ENCODE measurements around the gene CMBL. TPM values are rescaled to one million over a fixed set of nuclear protein-coding genes. Genes with fewer than 3 reads are reported as not detected.

Gene CMBL
- total RNA-seq, 1 donor from 2014 or later = 21.7 TPM

- intact Hi-C loops (cut with DNase I) = no loop called here
- TF ChIP-seq CTCF (IDR thresholded peaks at IDR 0.05) = no peak
- Histone ChIP-seq H3K4me3 (no peak overlapping the region), H3K4me1 (no peaks in the 10 kb centered on the region), H3K36me3 (peaks cover 87% of the 10 kb centered on the region), H3K27me3 (ENCODE audit: low read depth) (no peaks in the 10 kb centered on the region), H3K27ac (no peak overlapping the region), H3K9me3 (no peaks in the 10 kb centered on the region)
- DNase-seq (no peak), ATAC-seq (no peak)
Observed at GRCh38 chr5:10262121-10262774, 45.5 kb downstream of the CMBL start.

DNA sequence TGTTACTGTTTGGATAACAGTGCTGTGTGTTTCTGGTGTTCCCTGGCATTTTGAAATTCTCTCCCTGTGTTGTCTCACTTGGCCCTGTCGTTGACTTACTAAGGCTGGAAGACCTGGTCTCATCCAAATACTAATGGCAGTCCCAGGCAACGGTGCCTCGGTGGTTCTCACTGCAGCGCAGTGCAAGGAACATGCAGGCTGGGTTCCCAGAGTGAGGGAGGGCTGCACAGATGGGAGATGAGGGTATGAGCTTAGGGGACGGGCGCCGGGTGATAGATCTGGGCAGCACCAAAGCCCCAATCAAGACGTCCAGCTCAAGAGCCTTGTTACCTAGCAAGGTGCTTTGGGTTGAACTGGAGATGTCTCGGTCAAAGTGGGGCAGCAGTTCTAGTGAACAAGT is 46.6 kb downstream of the CMBL start:
- intact Hi-C loops (cut with DNase I) = no loop called here
- Histone ChIP-seq H3K27ac (no peak overlapping the region), H3K4me1 (no peaks in the 10 kb centered on the region), H3K27me3 (ENCODE audit: low read depth) (no peaks in the 10 kb centered on the region), H3K4me3 (no peak overlapping the region), H3K36me3 (peaks cover 99% of the 10 kb centered on the region), H3K9me3 (no peaks in the 10 kb centered on the region)
- ATAC-seq = no peak
- no peak for DNase-seq
- no peak for TF ChIP-seq CTCF (IDR thresholded peaks at IDR 0.05)

DNA sequence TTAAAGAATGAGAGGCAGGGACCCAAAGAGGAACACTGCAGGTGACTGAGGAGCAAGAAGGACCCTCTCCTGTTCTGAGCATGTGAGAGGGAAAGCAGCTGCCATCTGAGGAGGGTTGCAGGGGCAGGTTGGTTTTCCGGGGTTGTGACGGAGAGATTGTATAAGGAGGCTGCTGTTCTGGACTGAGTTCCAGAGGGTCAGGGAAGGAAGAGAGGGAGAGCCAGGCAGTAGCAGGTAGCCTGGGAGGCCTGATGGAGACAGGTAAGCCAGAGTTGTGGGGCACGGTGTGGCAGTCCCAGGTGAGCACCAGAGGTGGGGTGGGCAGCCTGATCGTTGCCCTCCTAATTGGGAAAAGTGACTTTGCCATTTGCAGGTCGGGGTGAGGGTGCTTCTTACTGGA is 47.8 kb downstream of the CMBL start:
- H3K4me3 ChIP-seq = no peak overlapping the region
- H3K4me1 ChIP-seq = no peaks in the 10 kb centered on the region
- ATAC-seq (no peak), DNase-seq (no peak)
- no peaks in the 10 kb centered on the region for H3K27me3 ChIP-seq (ENCODE audit: low read depth)
- intact Hi-C loops (cut with DNase I) = no loop called here
- H3K36me3 ChIP-seq = peaks cover 100% of the 10 kb centered on the region
- no peak overlapping the region for H3K27ac ChIP-seq
- TF ChIP-seq CTCF (IDR thresholded peaks at IDR 0.05) = no peak
- H3K9me3 ChIP-seq = no peaks in the 10 kb centered on the region

- Histone ChIP-seq H3K27ac (no peak overlapping the region), H3K4me1 (peaks cover 9% of the 10 kb centered on the region), H3K9me3 (no peaks in the 10 kb centered on the region), H3K36me3 (peaks cover 100% of the 10 kb centered on the region), H3K4me3 (no peak overlapping the region), H3K27me3 (ENCODE audit: low read depth) (no peaks in the 10 kb centered on the region)
- intact Hi-C loops (cut with DNase I) = no loop called here
- TF ChIP-seq CTCF (IDR thresholded peaks at IDR 0.05) = no peak
- DNase-seq (no peak), ATAC-seq (no peak)
Observed at GRCh38 chr5:10257870-10258269, 49.8 kb downstream of the CMBL start.

DNA sequence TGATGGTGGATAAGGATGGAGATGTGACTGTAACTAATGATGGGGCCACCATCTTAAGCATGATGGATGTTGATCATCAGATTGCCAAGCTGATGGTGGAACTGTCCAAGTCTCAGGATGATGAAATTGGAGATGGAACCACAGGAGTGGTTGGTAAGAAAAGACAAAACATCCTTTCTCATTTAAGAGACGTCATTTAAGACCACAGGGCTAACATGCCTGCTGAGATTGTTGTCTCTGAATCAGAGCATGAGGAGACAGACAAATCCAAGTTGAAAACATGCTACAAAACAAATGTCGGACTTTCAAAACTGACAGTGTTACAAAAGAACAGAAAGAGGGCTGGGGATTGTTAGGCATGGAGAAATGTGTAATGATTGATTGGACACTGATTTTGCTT is 53.0 kb downstream of the CMBL start:
- no peaks in the 10 kb centered on the region for H3K9me3 ChIP-seq
- no peak for ATAC-seq
- H3K4me1 ChIP-seq = peaks cover 29% of the 10 kb centered on the region
- H3K27ac ChIP-seq = no peak overlapping the region
- H3K27me3 ChIP-seq (ENCODE audit: low read depth) = no peaks in the 10 kb centered on the region
- peaks cover 73% of the 10 kb centered on the region for H3K36me3 ChIP-seq
- H3K4me3 ChIP-seq = no peak overlapping the region
- no peak for TF ChIP-seq CTCF (IDR thresholded peaks at IDR 0.05)
- intact Hi-C loops (cut with DNase I) = no loop called here
- no peak for DNase-seq
